GM23338 (cell line): ENCODE measurements around the gene SERP2. TPM values are rescaled to one million over a fixed set of nuclear protein-coding genes. Genes with fewer than 3 reads are reported as not detected.
A peak's percentile ranks its signal among the peaks of the same experiment; 100 is the strongest.

Experiments
- ATAC-seq: fragments of 200-7000 bp; cut with Tn5 transposase; 3 replicates; pipeline ENCODE4 v1.9.1; 2020
- DNase-seq: peaks from one replicate; pipeline ENCODE4 v3.0.0-alpha.2; 2015; ENCODE audit warnings: low spot score
- H2AFZ ChIP-seq: fragments of 200-600 bp; sonication (generic); 2 replicates; pipeline ENCODE4 v1.8.0; 2016; ENCODE audit warnings: antibody characterized with exemption, mild to moderate bottlenecking, moderate library complexity
- H3F3A ChIP-seq: fragments of 200-600 bp; sonication (generic); replicated peaks from 2 replicates; pipeline ENCODE4 v1.8.0; 2017; ENCODE audit warnings: antibody characterized with exemption, mixed run types, low read depth
- H3K27ac ChIP-seq: fragments of 200-600 bp; sonication (generic); 2 replicates; pipeline ENCODE4 v1.6.1; 2016; ENCODE audit warnings: low read depth
- H3K27me3 ChIP-seq: fragments of 200-600 bp; sonication (generic); 2 replicates; pipeline ENCODE4 v1.8.0; 2016; ENCODE audit warnings: mild to moderate bottlenecking, mixed run types, moderate library complexity; ENCODE audit not compliant: insufficient read depth
- H3K36me3 ChIP-seq: fragments of 200-600 bp; sonication (generic); 2 replicates; pipeline ENCODE4 v1.8.0; 2016; ENCODE audit warnings: mild to moderate bottlenecking; ENCODE audit not compliant: insufficient read depth
- H3K4me1 ChIP-seq: fragments of 200-600 bp; sonication (generic); 2 replicates; pipeline ENCODE4 v1.8.0; 2016; ENCODE audit warnings: mild to moderate bottlenecking, moderate library complexity; ENCODE audit not compliant: insufficient read depth
- H3K4me2 ChIP-seq: fragments of 200-600 bp; sonication (generic); 2 replicates; pipeline ENCODE4 v1.7.1; 2017; ENCODE audit warnings: mixed run types
- H3K4me3 ChIP-seq: fragments of 200-600 bp; sonication (generic); 2 replicates; pipeline ENCODE4 v1.6.1; 2016; ENCODE audit warnings: mixed run types
- H3K79me2 ChIP-seq: fragments of 200-600 bp; sonication (generic); replicated peaks from 2 replicates; pipeline ENCODE4 v1.8.0; 2017; ENCODE audit warnings: mild to moderate bottlenecking; ENCODE audit not compliant: insufficient read depth
- H3K9me2 ChIP-seq: fragments of 200-600 bp; sonication (generic); 2 replicates; pipeline ENCODE4 v1.8.0; 2017; ENCODE audit not compliant: insufficient read depth
- H4K20me1 ChIP-seq: fragments of 200-600 bp; sonication (generic); replicated peaks from 2 replicates; pipeline ENCODE4 v1.8.0; 2017; ENCODE audit warnings: mild to moderate bottlenecking; ENCODE audit not compliant: insufficient read depth
- H3K27ac Mint-ChIP-seq: 2 replicates; pipeline ENCODE4 v1.8.0; 2020; ENCODE audit warnings: inconsistent platforms, mild to moderate bottlenecking, moderate library complexity, mixed read lengths
- H3K27me3 Mint-ChIP-seq: 3 replicates; pipeline ENCODE4 v1.8.0; 2022; ENCODE audit warnings: low read depth, mild to moderate bottlenecking, moderate library complexity, mixed read lengths, inconsistent platforms; ENCODE audit not compliant: insufficient read depth, poor library complexity
- H3K36me3 Mint-ChIP-seq: 3 replicates; pipeline ENCODE4 v1.8.0; 2021; ENCODE audit warnings: low read depth, mild to moderate bottlenecking, inconsistent platforms, moderate library complexity, mixed read lengths
- H3K4me1 Mint-ChIP-seq: 3 replicates; pipeline ENCODE4 v1.8.0; 2020; ENCODE audit warnings: mild to moderate bottlenecking, inconsistent platforms, mixed read lengths
- H3K4me3 Mint-ChIP-seq: 3 replicates; pipeline ENCODE4 v1.8.0; 2021; ENCODE audit warnings: moderate library complexity, mild to moderate bottlenecking, inconsistent platforms, mixed read lengths
- H3K9me3 Mint-ChIP-seq: 3 replicates; pipeline ENCODE4 v1.8.0; 2020; ENCODE audit warnings: moderate library complexity, mild to moderate bottlenecking, inconsistent platforms, mixed read lengths
- CREB1 ChIP-seq: fragments of 250-450 bp; sonication (Bioruptor Pico); IDR thresholded peaks from 2 replicates; pipeline ENCODE4 v1.5.0; 2020; ENCODE audit warnings: low read depth, mild to moderate bottlenecking, moderate library complexity
- EZH2 ChIP-seq: fragments of 200-600 bp; sonication (generic); IDR thresholded peaks from one replicate; pipeline ENCODE4 v1.8.0; 2017; ENCODE audit warnings: antibody characterized with exemption, mild to moderate bottlenecking, low read depth; ENCODE audit not compliant: unreplicated experiment
- EZH2phosphoT487 ChIP-seq: fragments of 200-600 bp; sonication (generic); IDR thresholded peaks from one replicate; pipeline ENCODE4 v1.8.1; 2018; ENCODE audit warnings: antibody characterized with exemption; ENCODE audit not compliant: unreplicated experiment
- JUNB ChIP-seq: IDR thresholded peaks from one replicate; pipeline ENCODE4 v1.6.1; 2016; ENCODE audit warnings: antibody characterized with exemption; ENCODE audit not compliant: unreplicated experiment
- NANOG ChIP-seq: IDR thresholded peaks from 2 replicates; pipeline ENCODE4 v1.6.1; 2016; ENCODE audit warnings: antibody characterized with exemption, borderline replicate concordance
- ZNF114 ChIP-seq: fragments of 250-450 bp; sonication (Bioruptor Pico); IDR thresholded peaks from 2 replicates; pipeline ENCODE4 v1.5.0; 2020; ENCODE audit warnings: mild to moderate bottlenecking, moderate library complexity
- ZNF331 ChIP-seq: fragments of 250-450 bp; sonication (Bioruptor Pico); IDR thresholded peaks from 2 replicates; pipeline ENCODE4 v1.5.0; 2020; ENCODE audit warnings: low read depth, mild to moderate bottlenecking, moderate library complexity
- polyA plus RNA-seq: library from polyadenylated mRNA; unstranded; fragments of >200 nt; fragmentation: Nextera tagmentation; extraction: Ambion mirVana; gene quantifications from 2 replicates; pipeline ENCODE4 v1.2.1, GENCODE V29; 2016
- total RNA-seq: library from RNA; depleted of rRNA; stranded (reverse); fragments of >200 nt; shearing (Covaris generic); gene quantifications from 2 replicates; pipeline ENCODE4 v1.2.3, GENCODE V29; 2014
- TF ChIP-seq, protein P1 (sequence below): IDR thresholded peaks from 2 replicates; pipeline ENCODE4 v1.6.1; 2016; ENCODE audit warnings: antibody characterized with exemption
- TF ChIP-seq, protein P2 (sequence below): fragments of 250-450 bp; sonication (Bioruptor Pico); IDR thresholded peaks from 2 replicates; pipeline ENCODE4 v1.5.0; 2020; ENCODE audit warnings: mild to moderate bottlenecking, moderate library complexity
- TF ChIP-seq, protein P3 (sequence below), 2 experiments: fragments of 200-600 bp in 1 of 2; sonication (generic) in 1 of 2; conservative IDR thresholded peaks; 2 replicates each; pipeline versions ENCODE4 v1.5.1 to v1.6.1; 2016 to 2017; ENCODE audit warnings: antibody characterized with exemption in 2 of 2, low read depth in 2 of 2, mild to moderate bottlenecking in 2 of 2, moderate library complexity in 1 of 2

SERP2 gene
- total and polyA plus RNA-seq, 2 experiments from 2014 or later: 0.59 to 3.4 TPM

DNA sequence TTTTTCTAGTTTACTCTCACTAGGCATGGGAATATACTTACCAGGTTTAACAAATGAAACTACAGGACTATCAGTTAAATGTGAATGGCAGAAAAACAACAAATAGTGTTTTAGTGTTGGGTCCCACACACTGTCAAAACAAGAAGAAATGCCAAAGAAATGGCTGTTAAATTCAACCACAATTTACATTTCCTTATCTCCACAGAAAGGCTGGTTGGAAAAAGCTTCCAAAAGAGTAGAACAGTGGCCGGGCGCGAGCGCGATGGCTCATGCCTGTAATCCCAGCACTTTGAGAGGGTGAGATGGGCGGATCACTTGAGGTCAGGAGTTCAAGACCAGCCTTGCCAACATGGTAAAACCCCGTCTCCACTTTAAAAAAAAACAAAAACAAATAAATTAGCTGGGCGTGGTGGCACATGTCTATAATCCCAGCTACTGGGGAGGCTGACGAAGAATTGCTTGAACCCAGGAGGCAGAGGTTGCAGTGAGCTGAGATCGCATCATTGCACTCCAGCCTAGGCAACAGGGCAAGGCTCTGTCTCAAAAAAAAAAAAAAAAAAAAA, 66.5 kb downstream of the SERP2 start:
- H3K27ac Mint-ChIP-seq: peak overlapping the region; percentile 51; the same call in 1 of the 2 replicates
- Histone ChIP-seq H3K27me3 (no peaks in the 10 kb centered on the region), H2AFZ (no peak overlapping the region), H4K20me1 (no peaks in the 10 kb centered on the region), H3F3A (no peaks in the 10 kb centered on the region), H3K4me3 (no peak overlapping the region), H3K27ac (no peak overlapping the region; the same call in 1 of the 2 replicates), H3K4me2 (no peak overlapping the region), H3K4me1 (peaks cover 5% of the 10 kb centered on the region; the same call in 1 of the 2 replicates), H3K79me2 (peaks cover 42% of the 10 kb centered on the region), H3K9me2 (no peaks in the 10 kb centered on the region), H3K36me3 (no peaks in the 10 kb centered on the region)
- ATAC-seq (no peak), DNase-seq (no peak)
- H3K4me3 Mint-ChIP-seq: no peak overlapping the region
- H3K36me3 Mint-ChIP-seq: no peaks in the 10 kb centered on the region
- peaks cover 20% of the 10 kb centered on the region; the same call in 2 of the 3 replicates for H3K4me1 Mint-ChIP-seq
- peaks cover 4% of the 10 kb centered on the region for H3K27me3 Mint-ChIP-seq
- no peaks in the 10 kb centered on the region for H3K9me3 Mint-ChIP-seq
- TF ChIP-seq CREB1 (CRISPR knock-in tag) (no peak), ZNF331 (CRISPR knock-in tag) (no peak), JUNB (no peak), ZNF114 (CRISPR knock-in tag) (no peak), EZH2phosphoT487 (no peak), EZH2 (no peak), NANOG (no peak)
- TF ChIP-seq, protein P1, sequence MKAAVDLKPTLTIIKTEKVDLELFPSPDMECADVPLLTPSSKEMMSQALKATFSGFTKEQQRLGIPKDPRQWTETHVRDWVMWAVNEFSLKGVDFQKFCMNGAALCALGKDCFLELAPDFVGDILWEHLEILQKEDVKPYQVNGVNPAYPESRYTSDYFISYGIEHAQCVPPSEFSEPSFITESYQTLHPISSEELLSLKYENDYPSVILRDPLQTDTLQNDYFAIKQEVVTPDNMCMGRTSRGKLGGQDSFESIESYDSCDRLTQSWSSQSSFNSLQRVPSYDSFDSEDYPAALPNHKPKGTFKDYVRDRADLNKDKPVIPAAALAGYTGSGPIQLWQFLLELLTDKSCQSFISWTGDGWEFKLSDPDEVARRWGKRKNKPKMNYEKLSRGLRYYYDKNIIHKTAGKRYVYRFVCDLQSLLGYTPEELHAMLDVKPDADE: no peak
- TF ChIP-seq, protein P2, sequence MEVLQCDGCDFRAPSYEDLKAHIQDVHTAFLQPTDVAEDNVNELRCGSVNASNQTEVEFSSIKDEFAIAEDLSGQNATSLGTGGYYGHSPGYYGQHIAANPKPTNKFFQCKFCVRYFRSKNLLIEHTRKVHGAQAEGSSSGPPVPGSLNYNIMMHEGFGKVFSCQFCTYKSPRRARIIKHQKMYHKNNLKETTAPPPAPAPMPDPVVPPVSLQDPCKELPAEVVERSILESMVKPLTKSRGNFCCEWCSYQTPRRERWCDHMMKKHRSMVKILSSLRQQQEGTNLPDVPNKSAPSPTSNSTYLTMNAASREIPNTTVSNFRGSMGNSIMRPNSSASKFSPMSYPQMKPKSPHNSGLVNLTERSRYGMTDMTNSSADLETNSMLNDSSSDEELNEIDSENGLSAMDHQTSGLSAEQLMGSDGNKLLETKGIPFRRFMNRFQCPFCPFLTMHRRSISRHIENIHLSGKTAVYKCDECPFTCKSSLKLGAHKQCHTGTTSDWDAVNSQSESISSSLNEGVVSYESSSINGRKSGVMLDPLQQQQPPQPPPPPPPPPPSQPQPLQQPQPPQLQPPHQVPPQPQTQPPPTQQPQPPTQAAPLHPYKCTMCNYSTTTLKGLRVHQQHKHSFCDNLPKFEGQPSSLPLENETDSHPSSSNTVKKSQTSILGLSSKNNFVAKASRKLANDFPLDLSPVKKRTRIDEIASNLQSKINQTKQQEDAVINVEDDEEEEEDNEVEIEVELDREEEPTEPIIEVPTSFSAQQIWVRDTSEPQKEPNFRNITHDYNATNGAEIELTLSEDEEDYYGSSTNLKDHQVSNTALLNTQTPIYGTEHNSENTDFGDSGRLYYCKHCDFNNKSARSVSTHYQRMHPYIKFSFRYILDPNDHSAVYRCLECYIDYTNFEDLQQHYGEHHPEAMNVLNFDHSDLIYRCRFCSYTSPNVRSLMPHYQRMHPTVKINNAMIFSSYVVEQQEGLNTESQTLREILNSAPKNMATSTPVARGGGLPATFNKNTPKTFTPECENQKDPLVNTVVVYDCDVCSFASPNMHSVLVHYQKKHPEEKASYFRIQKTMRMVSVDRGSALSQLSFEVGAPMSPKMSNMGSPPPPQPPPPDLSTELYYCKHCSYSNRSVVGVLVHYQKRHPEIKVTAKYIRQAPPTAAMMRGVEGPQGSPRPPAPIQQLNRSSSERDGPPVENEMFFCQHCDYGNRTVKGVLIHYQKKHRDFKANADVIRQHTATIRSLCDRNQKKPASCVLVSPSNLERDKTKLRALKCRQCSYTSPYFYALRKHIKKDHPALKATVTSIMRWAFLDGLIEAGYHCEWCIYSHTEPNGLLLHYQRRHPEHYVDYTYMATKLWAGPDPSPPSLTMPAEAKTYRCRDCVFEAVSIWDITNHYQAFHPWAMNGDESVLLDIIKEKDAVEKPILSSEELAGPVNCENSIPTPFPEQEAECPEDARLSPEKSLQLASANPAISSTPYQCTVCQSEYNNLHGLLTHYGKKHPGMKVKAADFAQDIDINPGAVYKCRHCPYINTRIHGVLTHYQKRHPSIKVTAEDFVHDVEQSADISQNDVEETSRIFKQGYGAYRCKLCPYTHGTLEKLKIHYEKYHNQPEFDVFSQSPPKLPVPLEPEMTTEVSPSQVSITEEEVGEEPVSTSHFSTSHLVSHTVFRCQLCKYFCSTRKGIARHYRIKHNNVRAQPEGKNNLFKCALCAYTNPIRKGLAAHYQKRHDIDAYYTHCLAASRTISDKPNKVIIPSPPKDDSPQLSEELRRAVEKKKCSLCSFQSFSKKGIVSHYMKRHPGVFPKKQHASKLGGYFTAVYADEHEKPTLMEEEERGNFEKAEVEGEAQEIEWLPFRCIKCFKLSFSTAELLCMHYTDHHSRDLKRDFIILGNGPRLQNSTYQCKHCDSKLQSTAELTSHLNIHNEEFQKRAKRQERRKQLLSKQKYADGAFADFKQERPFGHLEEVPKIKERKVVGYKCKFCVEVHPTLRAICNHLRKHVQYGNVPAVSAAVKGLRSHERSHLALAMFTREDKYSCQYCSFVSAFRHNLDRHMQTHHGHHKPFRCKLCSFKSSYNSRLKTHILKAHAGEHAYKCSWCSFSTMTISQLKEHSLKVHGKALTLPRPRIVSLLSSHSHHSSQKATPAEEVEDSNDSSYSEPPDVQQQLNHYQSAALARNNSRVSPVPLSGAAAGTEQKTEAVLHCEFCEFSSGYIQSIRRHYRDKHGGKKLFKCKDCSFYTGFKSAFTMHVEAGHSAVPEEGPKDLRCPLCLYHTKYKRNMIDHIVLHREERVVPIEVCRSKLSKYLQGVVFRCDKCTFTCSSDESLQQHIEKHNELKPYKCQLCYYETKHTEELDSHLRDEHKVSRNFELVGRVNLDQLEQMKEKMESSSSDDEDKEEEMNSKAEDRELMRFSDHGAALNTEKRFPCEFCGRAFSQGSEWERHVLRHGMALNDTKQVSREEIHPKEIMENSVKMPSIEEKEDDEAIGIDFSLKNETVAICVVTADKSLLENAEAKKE (CRISPR knock-in tag): no peak
- TF ChIP-seq, protein P3, sequence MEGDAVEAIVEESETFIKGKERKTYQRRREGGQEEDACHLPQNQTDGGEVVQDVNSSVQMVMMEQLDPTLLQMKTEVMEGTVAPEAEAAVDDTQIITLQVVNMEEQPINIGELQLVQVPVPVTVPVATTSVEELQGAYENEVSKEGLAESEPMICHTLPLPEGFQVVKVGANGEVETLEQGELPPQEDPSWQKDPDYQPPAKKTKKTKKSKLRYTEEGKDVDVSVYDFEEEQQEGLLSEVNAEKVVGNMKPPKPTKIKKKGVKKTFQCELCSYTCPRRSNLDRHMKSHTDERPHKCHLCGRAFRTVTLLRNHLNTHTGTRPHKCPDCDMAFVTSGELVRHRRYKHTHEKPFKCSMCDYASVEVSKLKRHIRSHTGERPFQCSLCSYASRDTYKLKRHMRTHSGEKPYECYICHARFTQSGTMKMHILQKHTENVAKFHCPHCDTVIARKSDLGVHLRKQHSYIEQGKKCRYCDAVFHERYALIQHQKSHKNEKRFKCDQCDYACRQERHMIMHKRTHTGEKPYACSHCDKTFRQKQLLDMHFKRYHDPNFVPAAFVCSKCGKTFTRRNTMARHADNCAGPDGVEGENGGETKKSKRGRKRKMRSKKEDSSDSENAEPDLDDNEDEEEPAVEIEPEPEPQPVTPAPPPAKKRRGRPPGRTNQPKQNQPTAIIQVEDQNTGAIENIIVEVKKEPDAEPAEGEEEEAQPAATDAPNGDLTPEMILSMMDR (conservative IDR thresholded peaks at IDR 0.05; ENCODE audit: low read depth in 2 of 2): no peak
